ENCODE data around the gene USP54.
A peak's percentile ranks its signal among the peaks of the same experiment; 100 is the strongest.

The USP54 gene

GRCh38 chr10:73545357-73545756, 45.8 kb downstream of the USP54 start:
- DNase-seq (ENCODE audit: low spot score), result no peak
- TF ChIP-seq, protein P1, sequence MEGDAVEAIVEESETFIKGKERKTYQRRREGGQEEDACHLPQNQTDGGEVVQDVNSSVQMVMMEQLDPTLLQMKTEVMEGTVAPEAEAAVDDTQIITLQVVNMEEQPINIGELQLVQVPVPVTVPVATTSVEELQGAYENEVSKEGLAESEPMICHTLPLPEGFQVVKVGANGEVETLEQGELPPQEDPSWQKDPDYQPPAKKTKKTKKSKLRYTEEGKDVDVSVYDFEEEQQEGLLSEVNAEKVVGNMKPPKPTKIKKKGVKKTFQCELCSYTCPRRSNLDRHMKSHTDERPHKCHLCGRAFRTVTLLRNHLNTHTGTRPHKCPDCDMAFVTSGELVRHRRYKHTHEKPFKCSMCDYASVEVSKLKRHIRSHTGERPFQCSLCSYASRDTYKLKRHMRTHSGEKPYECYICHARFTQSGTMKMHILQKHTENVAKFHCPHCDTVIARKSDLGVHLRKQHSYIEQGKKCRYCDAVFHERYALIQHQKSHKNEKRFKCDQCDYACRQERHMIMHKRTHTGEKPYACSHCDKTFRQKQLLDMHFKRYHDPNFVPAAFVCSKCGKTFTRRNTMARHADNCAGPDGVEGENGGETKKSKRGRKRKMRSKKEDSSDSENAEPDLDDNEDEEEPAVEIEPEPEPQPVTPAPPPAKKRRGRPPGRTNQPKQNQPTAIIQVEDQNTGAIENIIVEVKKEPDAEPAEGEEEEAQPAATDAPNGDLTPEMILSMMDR (IDR thresholded peaks at IDR 0.05; ENCODE audit: borderline replicate concordance, control extremely low read depth, extremely low read depth, insufficient read depth, missing control alignments), result no peak
- in situ Hi-C loops (cut with MboI; ENCODE audit: low sequenced_read_pairs, unreplicated experiment), result no loop called here

GRCh38 chr10:73537709-73538108, 53.4 kb downstream of the USP54 start:
- DNase-seq (ENCODE audit: low spot score), result no peak
- TF ChIP-seq, protein P1 (IDR thresholded peaks at IDR 0.05; ENCODE audit: borderline replicate concordance, control extremely low read depth, extremely low read depth, insufficient read depth, missing control alignments), result no peak
- in situ Hi-C loops (cut with MboI; ENCODE audit: low sequenced_read_pairs, unreplicated experiment), result no loop called here

GRCh38 chr10:73537288-73537687, 53.9 kb downstream of the USP54 start:
- no peak for DNase-seq (ENCODE audit: low spot score)
- in situ Hi-C loops (cut with MboI; ENCODE audit: low sequenced_read_pairs, unreplicated experiment), result no loop called here
- TF ChIP-seq, protein P1 (IDR thresholded peaks at IDR 0.05; ENCODE audit: borderline replicate concordance, control extremely low read depth, extremely low read depth, insufficient read depth, missing control alignments), result no peak

DNA sequence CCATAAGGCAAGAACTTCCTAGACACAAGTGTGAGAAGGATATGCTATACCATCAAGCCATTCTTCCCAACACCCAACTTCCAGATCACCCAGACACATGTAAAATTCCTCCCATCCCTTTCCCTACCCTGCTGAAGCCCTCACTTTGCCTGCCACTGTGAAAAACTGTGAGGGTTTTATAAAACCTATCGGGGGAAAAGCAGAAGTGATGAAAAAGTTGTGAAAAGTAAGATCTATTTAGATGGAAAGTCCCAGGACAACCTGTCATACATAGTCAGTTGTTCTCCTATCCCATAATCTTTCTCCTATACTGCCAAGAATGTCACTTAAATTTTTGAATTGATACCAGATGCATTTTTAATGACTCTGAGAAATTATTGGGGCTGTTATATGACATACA, 56.3 kb downstream of the USP54 start:
- TF ChIP-seq, protein P1 (IDR thresholded peaks at IDR 0.05; ENCODE audit: borderline replicate concordance, control extremely low read depth, extremely low read depth, insufficient read depth, missing control alignments), result no peak
- in situ Hi-C loops (cut with MboI; ENCODE audit: low sequenced_read_pairs, unreplicated experiment), result no loop called here
- no peak for DNase-seq (ENCODE audit: low spot score)

DNA sequence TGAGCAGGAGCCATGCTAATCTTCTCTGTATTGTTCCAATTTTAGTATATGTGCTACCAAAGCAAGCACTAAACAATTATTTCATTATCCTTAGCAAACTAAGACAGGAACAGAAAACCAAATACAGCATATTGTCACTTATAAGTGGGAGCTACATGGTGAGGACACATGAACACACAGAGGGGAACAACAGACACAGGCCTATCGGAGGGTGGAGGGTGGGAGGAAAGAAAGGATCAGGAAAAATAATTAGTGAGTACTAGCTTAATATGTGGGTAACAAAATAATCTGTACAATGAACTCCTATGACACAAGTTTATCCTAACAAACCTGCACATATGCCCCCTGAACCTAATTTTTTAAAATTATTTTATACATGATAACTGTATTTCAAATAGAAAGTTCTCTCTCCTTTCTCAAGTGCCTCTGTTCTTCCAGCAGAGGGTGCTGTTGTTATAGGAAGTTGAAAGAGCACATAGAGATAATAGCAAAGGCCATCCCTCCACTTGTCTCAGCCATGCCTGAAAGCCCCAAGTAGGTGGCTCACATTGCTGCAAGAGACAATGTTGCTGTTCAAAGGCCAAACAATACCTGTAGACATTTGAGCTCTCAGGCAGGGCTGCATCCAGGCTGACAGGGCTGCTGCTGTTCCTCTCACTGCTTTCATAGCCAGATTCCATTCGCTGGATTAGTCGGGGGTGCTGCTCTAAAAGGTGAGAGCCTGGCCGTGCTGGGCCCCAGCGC, 61.9 kb downstream of the USP54 start:
- DNase-seq (ENCODE audit: low spot score), result peak; percentile 82
- TF ChIP-seq, protein P1 (IDR thresholded peaks at IDR 0.05; ENCODE audit: borderline replicate concordance, control extremely low read depth, extremely low read depth, insufficient read depth, missing control alignments), result peak; percentile 42
- in situ Hi-C loops (cut with MboI; ENCODE audit: low sequenced_read_pairs, unreplicated experiment), result loop anchor here (5.0 kb wide), 1 partner anchor 113 kb away; the partner anchor contains the start of gene MYOZ1

- TF ChIP-seq, protein P1 (IDR thresholded peaks at IDR 0.05; ENCODE audit: borderline replicate concordance, control extremely low read depth, extremely low read depth, insufficient read depth, missing control alignments), result no peak
- in situ Hi-C loops (cut with MboI; ENCODE audit: low sequenced_read_pairs, unreplicated experiment), result no loop called here
- DNase-seq (ENCODE audit: low spot score), result no peak
Observed at GRCh38 chr10:73522263-73522662, 68.9 kb downstream of the USP54 start.
